T-helper 2 cell treated with Interferon-gamma antibody and Interleukin-4, amounts not matched to agents 100 ng/mL and 5 ng/mL, for 36 hours (primary cell): ENCODE data around the gene SMAD6. TPM values are rescaled to one million over a fixed set of nuclear protein-coding genes. Genes with fewer than 3 reads are reported as not detected.

Experiments
- intact Hi-C: fragments of 100-400 bp; cut with micrococcal nuclease; formaldehyde crosslinking; loops from one replicate; pipeline ENCODE4 v1.15.1; 2023
- total RNA-seq: library from RNA; stranded (reverse); gene quantifications from 2 replicates; pipeline ENCODE4 v1.2.3, GENCODE V29; 2022

The SMAD6 gene
- total RNA-seq, 1 donor from 2014 or later, result 0.59 TPM

- intact Hi-C loops, result no loop called here
Observed at GRCh38 chr15:66739287-66739686, 37.3 kb downstream of the SMAD6 start.

DNA sequence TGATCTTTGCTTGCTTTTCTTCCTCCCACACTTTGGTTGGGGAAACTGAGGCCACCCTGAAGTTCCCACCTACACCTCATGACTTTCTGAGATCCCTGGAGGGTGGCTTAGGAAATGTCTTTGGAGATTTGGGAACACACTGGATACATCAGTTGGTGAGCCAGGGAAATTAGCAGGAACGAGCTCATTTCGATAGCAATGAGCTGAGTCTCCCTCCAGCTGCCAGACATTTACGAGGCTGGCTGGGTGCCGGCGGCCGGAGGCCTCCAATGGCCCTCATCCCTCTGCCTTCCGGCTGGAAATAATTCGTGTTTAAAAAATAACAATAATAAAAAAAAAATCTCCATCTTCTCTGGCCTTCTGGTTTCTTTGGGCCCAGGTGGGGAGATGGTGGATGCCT, 38.8 kb downstream of the SMAD6 start:
- intact Hi-C loops, result no loop called here

DNA sequence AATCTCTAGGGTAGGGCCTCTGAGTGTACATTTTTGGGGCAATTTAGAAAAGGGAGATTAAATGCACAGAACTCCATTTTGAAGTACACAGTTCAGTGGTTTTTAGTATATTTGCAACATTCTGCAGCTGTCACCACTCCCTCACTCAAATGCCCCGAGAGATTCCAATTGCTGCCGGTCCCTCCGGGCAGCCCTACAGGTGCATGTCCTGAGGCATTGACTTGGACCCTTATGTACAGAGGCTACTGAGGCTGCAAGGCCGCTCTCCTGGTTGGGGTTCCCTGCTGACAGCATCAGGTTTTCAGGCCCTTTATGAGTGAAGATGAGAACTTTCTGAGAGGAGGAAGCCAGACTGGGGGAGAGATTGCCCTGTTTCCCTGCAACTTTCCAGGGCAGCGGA, 39.6 kb downstream of the SMAD6 start:
- intact Hi-C loops, result no loop called here

- intact Hi-C loops, result no loop called here
Observed at GRCh38 chr15:66742286-66742685, 40.2 kb downstream of the SMAD6 start.

- intact Hi-C loops, result no loop called here
Observed at GRCh38 chr15:66743204-66743603, 41.2 kb downstream of the SMAD6 start.

- intact Hi-C loops, result no loop called here
Observed at GRCh38 chr15:66743703-66744536, 41.9 kb downstream of the SMAD6 start.

DNA sequence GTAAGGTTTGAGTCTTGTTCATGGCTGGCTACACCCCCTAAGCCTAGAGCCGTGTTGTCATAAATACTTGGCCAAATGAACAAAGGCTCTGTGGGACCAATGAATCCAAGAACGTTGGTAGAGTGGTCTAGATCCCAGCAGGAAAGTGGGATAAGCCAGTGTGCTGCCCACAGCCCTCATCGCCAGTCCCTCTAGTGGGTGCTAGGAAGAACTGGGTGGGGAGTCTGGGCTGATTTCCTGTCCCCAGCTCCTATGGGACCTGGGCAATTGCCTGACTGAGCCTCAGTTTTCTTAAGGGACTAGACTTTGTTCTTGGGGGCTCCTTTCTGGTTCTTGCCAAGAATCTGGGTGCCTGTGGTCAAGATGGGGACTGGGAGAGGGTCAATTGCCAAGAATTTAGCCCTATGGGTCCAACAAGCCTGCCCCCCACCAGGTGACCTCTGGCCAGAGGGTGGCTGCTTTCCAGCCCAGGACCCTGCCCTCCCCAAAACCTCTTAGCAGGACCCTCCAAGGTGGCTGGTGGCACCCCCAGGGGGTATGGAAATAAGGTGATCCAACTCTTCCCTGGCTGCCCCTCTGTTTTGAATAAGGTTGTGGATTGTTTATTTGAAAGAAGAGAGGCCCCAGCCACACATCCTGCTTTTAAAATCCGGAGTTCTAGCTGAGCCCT, 42.7 kb downstream of the SMAD6 start:
- intact Hi-C loops, result no loop called here

GRCh38 chr15:66745530-66746230, 43.6 kb downstream of the SMAD6 start:
- intact Hi-C loops, result no loop called here

DNA sequence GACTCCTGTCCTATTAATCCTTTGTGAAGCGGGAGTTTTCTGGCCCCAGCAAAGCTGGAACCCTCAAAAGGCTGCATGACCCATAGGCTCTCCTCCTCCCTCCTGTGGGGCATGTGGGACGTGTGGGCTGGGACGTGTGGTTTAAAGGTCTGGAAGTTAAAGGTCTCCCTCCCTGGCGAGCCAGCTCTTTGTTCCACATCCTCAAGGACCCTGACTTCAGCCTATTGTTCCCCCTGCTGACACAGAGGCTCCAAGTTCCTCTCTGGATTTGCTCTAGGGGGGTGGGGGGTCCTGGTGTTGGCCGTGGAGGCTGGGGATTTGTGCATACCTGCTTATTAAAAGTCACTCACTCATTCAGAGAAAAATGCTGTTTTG, 44.2 kb downstream of the SMAD6 start:
- intact Hi-C loops, result no loop called here

- intact Hi-C loops, result no loop called here
Observed at GRCh38 chr15:66747223-66747622, 45.2 kb downstream of the SMAD6 start.

GRCh38 chr15:66747886-66748707, 46.1 kb downstream of the SMAD6 start:
- intact Hi-C loops, result no loop called here

DNA sequence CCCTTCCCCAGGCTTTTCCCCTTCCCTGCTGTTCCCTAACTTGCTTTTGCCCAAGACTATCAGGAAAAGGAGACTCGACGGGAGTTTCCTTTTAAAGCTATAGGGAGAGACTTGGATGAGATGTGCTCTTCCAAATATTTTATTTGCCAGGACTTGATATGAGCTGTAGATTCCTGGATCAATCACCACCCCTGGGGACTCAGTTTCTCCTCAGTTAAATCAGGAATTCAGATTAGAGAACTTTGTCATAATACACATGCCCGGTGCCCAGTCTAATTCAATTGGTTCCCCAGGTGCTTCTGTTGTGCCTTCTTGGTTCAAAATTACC, 46.6 kb downstream of the SMAD6 start:
- intact Hi-C loops, result no loop called here

DNA sequence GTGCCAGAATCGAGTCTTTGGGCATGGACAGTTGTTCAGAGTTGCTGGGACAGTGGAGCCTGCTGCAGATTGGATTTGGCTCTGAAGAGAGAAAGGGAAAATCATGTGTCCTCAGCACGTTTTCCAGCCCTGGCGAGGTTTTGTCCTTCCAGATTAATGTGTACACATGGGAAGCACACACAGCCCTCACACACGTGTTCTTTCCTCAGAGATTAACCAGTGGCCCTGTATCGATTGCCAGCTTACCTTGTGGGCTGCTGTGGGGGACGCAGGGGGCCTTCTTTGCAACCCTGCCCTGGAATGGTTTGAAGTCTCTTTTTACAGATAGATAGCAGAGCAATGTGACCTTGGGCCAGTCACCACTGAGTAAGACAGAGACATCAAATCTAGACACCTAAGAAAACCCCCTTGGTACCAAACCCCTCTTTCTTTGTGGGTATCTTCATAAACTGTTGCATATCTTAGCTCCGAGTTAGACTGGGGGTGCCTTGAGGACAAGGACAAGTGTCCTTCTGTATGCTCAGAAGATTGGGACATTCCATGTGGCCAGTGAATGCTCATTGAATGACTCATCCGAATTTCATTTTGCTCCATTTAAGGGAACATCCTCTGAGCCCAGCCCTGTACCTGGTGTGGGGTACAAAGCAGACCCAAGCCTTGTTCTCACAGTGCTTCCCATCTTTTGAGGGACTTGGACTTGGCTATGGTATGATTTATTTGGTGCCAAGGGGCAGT, 48.0 kb downstream of the SMAD6 start:
- intact Hi-C loops, result no loop called here

DNA sequence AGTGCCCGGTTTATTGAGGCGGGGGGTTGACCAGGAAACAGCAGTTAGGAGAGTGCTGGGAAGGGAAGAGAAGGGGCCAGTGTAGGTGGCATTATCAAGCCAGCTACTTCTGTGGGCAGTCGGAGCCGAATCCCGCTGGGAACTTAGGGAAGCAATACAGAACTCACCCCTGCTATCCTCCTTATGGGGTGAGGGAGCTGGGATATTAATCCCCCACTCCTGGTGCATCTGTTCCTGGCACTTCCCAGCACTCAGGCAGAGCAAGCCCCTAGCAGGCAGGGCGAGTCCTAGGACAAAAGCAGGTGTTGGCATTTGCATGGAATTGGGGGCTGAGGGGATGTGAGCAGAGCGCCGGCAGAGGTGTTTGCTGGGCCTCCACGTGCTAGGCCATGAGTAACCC, 48.6 kb downstream of the SMAD6 start:
- intact Hi-C loops, result no loop called here

DNA sequence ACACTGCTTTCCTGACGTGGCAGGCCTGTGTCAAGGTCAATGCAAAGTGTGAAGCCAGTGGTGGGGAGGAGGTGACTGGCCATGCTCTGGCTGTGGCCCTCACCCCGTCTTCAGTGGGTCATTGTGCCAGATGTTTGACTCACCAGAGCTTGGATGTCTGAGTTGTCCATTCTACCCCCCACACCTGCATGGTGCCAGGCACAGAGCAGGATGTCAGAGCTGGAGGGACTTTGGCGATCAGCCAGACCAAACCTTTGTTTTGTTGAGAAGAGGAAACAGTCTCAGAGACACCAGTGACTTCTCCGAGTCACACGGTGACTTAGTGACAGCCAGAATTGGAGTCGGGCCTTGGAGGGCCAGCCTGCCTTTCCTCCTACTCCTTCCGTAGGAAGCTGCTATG, 49.5 kb downstream of the SMAD6 start:
- intact Hi-C loops, result no loop called here

DNA sequence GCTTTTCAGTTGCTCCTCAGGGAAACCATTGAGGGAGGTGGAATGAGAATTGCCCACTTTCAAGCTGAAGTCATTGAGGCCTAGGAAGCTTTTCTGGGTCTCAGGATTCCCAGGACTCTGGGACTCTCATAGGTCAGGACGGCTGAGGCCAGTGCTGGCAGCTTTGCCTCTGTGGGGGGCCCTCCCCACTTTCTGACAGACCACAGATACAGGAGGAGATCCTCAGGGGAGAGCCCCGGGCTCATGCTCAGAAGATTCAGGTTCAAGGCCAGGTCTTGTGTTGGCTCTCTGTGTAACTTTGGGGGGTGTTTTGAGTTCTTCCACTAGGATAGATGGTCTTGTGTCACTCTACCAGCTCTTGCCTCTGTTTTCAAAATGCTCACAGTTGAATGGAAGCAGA, 50.0 kb downstream of the SMAD6 start:
- intact Hi-C loops, result no loop called here

GRCh38 chr15:66753687-66754377, 51.8 kb downstream of the SMAD6 start:
- intact Hi-C loops, result no loop called here

DNA sequence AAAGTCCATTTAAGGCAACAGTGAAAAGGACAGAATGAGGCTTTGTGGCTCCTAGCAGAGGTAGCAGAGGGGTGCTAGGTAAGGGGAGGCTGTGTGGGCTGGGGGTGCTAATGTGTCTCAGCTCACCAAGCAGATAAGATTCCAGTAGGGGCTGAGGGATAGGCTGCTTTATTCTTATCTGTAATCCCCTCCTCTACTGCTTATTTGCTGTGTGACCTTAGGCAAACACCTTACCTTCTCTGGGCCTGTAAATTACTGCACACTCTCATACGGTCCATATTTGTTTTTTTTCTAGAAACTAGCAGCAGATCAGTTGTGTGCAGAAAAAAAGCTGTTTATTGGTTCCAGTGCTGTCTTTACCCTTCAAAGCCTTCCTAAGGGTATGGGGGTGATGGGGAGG, 52.8 kb downstream of the SMAD6 start:
- intact Hi-C loops, result no loop called here

- intact Hi-C loops, result no loop called here
Observed at GRCh38 chr15:66755298-66756068, 53.4 kb downstream of the SMAD6 start.

DNA sequence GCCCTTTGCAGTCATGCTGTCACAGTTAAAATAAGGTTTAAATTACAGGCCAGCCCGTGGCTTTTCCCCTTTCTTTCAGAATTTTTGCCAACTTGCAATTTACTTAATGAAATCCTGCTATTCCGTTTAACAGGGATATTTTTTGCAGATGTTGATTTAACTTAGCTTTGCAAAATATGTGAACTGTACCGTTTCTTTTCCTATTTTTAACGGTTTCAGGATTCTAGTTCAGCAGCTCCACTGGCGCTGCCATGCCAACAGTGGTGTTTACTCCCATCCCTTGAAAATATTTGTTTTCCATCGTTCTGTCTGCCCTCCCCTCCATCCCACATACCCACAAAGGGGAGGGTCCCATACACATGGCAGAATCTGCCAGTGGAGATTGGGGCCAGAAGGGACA, 54.3 kb downstream of the SMAD6 start:
- intact Hi-C loops, result no loop called here
